Uterus (tissue), 4 donors: ENCODE results near the gene PLEKHB2. TPM values are rescaled to one million over a fixed set of nuclear protein-coding genes. Genes with fewer than 3 reads are reported as not detected.
"Not testable (repeated sequence)": the region's sequence is repeated elsewhere in the genome, so short reads cannot be mapped to it uniquely, and the experiment has no call there.

ENCODE experiments used
- DNase-seq, 2 donors: peaks; one replicate each; pipeline ENCODE4 v3.0.0-alpha.2; 2019 to 2020
- H3K27ac ChIP-seq, 2 donors: fragments of 200-600 bp; sonication (generic); 1 replicate in 1 of 2; 2 replicates in 1 of 2; pipeline ENCODE4 v1.5.1; 2016 to 2018
- H3K27me3 ChIP-seq, 2 donors: fragments of 200-600 bp; sonication (generic); one replicate each; pipeline ENCODE4 v1.5.1; 2018 to 2019; ENCODE audit warnings: control low read depth in 1 of 2
- H3K36me3 ChIP-seq, 2 donors: fragments of 200-600 bp; sonication (generic); one replicate each; pipeline ENCODE4 v1.5.1; 2019; ENCODE audit warnings: control low read depth in 1 of 2
- H3K4me1 ChIP-seq, 2 donors: fragments of 200-600 bp; sonication (generic); one replicate each; pipeline ENCODE4 v1.5.1; 2018 to 2019; ENCODE audit warnings: control low read depth in 1 of 2
- H3K4me3 ChIP-seq, 2 donors: fragments of 200-600 bp; sonication (generic); 1 replicate in 1 of 2; 2 replicates in 1 of 2; pipeline ENCODE4 v1.5.1; 2018 to 2019; ENCODE audit warnings: mild to moderate bottlenecking in 1 of 2
- H3K9me3 ChIP-seq, 2 donors: fragments of 200-600 bp; sonication (generic); one replicate each; pipeline ENCODE4 v1.5.1; 2019; ENCODE audit warnings: control low read depth in 1 of 2
- POLR2A ChIP-seq, 2 donors: fragments of 450-650 bp; IDR thresholded peaks; one replicate each; pipeline ENCODE4 v1.6.1; 2016; ENCODE audit warnings: antibody characterized with exemption in 2 of 2, mild to moderate bottlenecking in 1 of 2, moderate library complexity in 1 of 2
- intact Hi-C: fragments of 100-400 bp; cut with DNase I; formaldehyde crosslinking; loops from one replicate; pipeline ENCODE4 v1.15.1; 2023; ENCODE audit warnings: low total_unique reads
- total RNA-seq, 4 donors: library from RNA; depleted of rRNA in 3 of 4; stranded (reverse); fragments of >200 nt in 3 of 4; gene quantifications; one replicate each; pipeline versions ENCODE4 v1.1.0 to v1.2.4, GENCODE V29; 2014 to 2023
- TF ChIP-seq, protein P1 (sequence below), 4 experiments: fragments of 200-600 bp in 2 of 4; fragments of 450-650 bp in 2 of 4; sonication (generic) in 2 of 4; IDR thresholded peaks; one replicate each; pipeline ENCODE4 v1.5.1; 2016 to 2019; ENCODE audit warnings: antibody characterized with exemption in 4 of 4, mild to moderate bottlenecking in 2 of 4, moderate library complexity in 1 of 4
- donor health status: DM: yes; HTN: yes; CAD: no.

PLEKHB2 gene
- total RNA-seq, 4 donors from 2014 or later, result 11.8 to 58.9 (median 17.9) TPM

- intact Hi-C loops, result no loop called here
- Histone ChIP-seq H3K9me3 (no peaks in the 10 kb centered on the region), H3K4me1 (no peaks in the 10 kb centered on the region), H3K4me3 (no peak overlapping the region), H3K36me3 (no peaks in the 10 kb centered on the region), H3K27me3 (no peaks in the 10 kb centered on the region), H3K27ac (no peak overlapping the region)
- no peak for DNase-seq
- no peak for TF ChIP-seq POLR2A (IDR thresholded peaks at IDR 0.05)
- TF ChIP-seq, protein P1, sequence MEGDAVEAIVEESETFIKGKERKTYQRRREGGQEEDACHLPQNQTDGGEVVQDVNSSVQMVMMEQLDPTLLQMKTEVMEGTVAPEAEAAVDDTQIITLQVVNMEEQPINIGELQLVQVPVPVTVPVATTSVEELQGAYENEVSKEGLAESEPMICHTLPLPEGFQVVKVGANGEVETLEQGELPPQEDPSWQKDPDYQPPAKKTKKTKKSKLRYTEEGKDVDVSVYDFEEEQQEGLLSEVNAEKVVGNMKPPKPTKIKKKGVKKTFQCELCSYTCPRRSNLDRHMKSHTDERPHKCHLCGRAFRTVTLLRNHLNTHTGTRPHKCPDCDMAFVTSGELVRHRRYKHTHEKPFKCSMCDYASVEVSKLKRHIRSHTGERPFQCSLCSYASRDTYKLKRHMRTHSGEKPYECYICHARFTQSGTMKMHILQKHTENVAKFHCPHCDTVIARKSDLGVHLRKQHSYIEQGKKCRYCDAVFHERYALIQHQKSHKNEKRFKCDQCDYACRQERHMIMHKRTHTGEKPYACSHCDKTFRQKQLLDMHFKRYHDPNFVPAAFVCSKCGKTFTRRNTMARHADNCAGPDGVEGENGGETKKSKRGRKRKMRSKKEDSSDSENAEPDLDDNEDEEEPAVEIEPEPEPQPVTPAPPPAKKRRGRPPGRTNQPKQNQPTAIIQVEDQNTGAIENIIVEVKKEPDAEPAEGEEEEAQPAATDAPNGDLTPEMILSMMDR (IDR thresholded peaks at IDR 0.05), result no peak
These were observed 28.4 kb upstream of the PLEKHB2 start for GRCh38 chr2:131076707-131077106.

DNA sequence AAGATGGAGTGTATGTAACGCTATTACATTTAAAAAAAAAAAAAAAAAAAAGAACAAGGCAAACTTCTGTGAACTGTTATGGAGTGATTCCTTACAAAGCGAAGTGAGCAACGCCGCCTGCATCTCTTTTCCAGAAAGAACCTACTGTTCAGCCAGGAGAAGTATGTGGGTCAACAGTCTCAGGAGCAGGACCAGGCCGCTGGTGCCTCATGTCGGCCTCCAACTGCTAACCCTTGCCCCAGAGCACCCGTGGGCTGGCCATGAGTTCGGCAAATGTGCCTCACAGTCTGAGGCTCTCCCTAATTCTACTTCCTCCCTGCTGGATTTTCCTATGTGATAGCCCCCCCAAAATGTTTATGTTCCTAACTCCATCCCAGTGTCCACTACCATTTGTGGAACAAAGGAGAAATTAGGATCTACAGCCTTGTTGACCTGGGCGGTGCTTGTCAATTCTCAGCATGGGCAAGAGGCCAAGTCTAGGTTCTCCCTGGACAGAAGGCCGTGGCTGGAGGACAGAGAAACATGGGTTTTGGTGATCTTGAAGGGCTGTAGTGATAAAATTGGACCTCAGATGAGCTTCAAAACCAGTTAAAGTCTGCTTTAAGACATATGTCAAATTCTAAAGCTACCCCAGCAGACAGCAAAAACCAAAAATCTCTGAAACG is 27.8 kb upstream of the PLEKHB2 start:
- Histone ChIP-seq H3K27me3 (no peaks in the 10 kb centered on the region), H3K36me3 (no peaks in the 10 kb centered on the region), H3K9me3 (no peaks in the 10 kb centered on the region), H3K27ac (no peak overlapping the region), H3K4me3 (no peak overlapping the region), H3K4me1 (no peaks in the 10 kb centered on the region)
- intact Hi-C loops, result no loop called here
- no peak for DNase-seq
- no peak for TF ChIP-seq POLR2A (IDR thresholded peaks at IDR 0.05)
- TF ChIP-seq, protein P1 (IDR thresholded peaks at IDR 0.05), result no peak

GRCh38 chr2:131077966-131078365 is 27.2 kb upstream of the PLEKHB2 start:
- Histone ChIP-seq H3K27me3 (no peaks in the 10 kb centered on the region), H3K4me3 (no peak overlapping the region), H3K36me3 (no peaks in the 10 kb centered on the region), H3K27ac (no peak overlapping the region), H3K9me3 (no peaks in the 10 kb centered on the region), H3K4me1 (no peaks in the 10 kb centered on the region)
- no peak for TF ChIP-seq POLR2A (IDR thresholded peaks at IDR 0.05)
- intact Hi-C loops, result no loop called here
- DNase-seq, result no peak

DNA sequence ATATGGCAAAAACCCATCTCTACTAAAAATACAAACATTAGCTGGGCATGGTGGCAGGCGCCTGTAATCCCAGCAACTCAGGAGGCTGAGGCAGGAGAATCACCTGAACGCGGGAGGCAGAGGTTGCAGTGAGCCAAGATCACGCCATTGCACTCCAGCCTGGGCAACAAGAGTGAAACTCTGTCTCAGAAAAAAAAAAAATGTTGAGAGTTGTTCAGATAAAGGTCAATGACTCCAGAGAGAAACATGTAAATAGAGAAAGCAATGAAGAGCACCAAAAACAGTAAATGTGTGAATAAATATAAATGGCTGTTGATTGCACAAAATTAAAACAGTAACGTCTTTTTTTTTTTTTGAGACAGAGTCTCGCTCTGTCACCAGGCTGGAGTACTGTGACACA is 25.2 kb upstream of the PLEKHB2 start:
- H3K4me1 ChIP-seq, DNase-seq, intact Hi-C loops, H3K27me3 ChIP-seq, H3K4me3 ChIP-seq, H3K27ac ChIP-seq, H3K36me3 ChIP-seq, H3K9me3 ChIP-seq: not testable (repeated sequence)

GRCh38 chr2:131081190-131081589 is 23.9 kb upstream of the PLEKHB2 start:
- intact Hi-C loops, result no loop called here
- TF ChIP-seq, protein P1 (IDR thresholded peaks at IDR 0.05), result no peak
- TF ChIP-seq POLR2A (IDR thresholded peaks at IDR 0.05), result no peak

GRCh38 chr2:131085646-131086045 is 19.5 kb upstream of the PLEKHB2 start:
- Histone ChIP-seq H3K9me3 (no peaks in the 10 kb centered on the region), H3K36me3 (no peaks in the 10 kb centered on the region), H3K27me3 (no peaks in the 10 kb centered on the region), H3K4me1 (peaks cover 4 to 5% of the 10 kb centered on the region in 2 donors), H3K27ac (no peak overlapping the region), H3K4me3 (no peak overlapping the region)
- TF ChIP-seq POLR2A (IDR thresholded peaks at IDR 0.05), result no peak
- TF ChIP-seq, protein P1 (IDR thresholded peaks at IDR 0.05), result no peak
- intact Hi-C loops, result no loop called here
- no peak for DNase-seq

More at GRCh38 chr2:131081190-131081589, 23.9 kb upstream of the PLEKHB2 start:
- H3K27me3 ChIP-seq, result no peaks in the 10 kb centered on the region
- H3K36me3 ChIP-seq, result no peaks in the 10 kb centered on the region
- H3K9me3 ChIP-seq, result no peaks in the 10 kb centered on the region
- H3K27ac ChIP-seq, result no peak overlapping the region
- H3K4me3 ChIP-seq, result no peak overlapping the region
- no peak for DNase-seq
- H3K4me1 ChIP-seq, result peaks cover 4 to 5% of the 10 kb centered on the region in 2 donors
